Glomerular endothelial cell (primary cell): ENCODE measurements around the gene ABLIM2. TPM values are rescaled to one million over a fixed set of nuclear protein-coding genes. Genes with fewer than 3 reads are reported as not detected.

Experiments
- DNase-seq: peaks from one replicate; pipeline ENCODE4 v3.0.0-alpha.2; 2011; ENCODE audit warnings: low read depth, low spot score; ENCODE audit errors: extremely low read depth
- total RNA-seq: library from RNA; depleted of rRNA; stranded (reverse); fragments of >200 nt; gene quantifications from 2 replicates; pipeline ENCODE4 v1.2.3, GENCODE V29; 2015

Gene ABLIM2
- total RNA-seq, 1 donor from 2014 or later = 0.99 TPM

- no peak for DNase-seq
These were observed 18.2 kb upstream of the ABLIM2 start for GRCh38 chr4:8176547-8177399.

DNA sequence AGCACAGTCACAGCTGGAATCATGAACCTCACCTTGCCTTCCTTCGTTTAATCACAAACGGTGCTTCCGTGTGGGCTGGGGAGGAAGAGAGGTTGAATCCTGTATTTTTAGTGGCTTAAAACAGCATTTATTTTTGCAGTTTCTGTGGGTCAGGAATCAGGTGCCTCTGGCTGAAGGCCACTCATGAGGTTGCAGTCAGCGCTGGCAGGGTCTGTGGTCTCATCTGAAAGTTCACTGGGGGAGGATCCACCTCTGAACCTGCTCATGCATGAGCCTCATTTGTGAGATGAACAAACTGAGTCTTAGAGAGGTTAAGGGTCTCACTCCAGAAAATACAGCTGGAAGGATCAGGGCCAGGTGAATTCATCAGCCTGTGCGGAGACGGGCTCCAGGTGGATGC lies 17.1 kb upstream of the ABLIM2 start:
- DNase-seq = no peak

DNA sequence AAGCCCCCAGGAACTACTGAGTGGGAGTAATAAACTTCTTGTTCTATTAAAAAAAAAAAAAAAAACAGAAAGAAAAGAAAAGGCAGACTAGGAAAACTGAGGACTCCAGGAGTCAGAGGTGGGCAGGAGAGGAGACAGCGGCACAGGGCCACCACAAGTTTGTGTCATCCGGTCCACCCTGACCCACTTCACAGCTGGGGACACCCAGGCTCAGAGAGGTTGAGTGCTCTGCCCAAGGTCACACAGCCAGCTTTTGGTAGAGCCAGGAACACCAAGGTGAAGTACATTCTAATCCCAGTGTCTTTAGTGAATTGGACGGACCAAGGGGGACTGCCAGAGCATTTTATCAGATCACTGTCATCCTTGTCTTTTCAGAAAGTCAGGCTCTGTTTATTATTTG lies 16.4 kb upstream of the ABLIM2 start:
- no peak for DNase-seq

DNA sequence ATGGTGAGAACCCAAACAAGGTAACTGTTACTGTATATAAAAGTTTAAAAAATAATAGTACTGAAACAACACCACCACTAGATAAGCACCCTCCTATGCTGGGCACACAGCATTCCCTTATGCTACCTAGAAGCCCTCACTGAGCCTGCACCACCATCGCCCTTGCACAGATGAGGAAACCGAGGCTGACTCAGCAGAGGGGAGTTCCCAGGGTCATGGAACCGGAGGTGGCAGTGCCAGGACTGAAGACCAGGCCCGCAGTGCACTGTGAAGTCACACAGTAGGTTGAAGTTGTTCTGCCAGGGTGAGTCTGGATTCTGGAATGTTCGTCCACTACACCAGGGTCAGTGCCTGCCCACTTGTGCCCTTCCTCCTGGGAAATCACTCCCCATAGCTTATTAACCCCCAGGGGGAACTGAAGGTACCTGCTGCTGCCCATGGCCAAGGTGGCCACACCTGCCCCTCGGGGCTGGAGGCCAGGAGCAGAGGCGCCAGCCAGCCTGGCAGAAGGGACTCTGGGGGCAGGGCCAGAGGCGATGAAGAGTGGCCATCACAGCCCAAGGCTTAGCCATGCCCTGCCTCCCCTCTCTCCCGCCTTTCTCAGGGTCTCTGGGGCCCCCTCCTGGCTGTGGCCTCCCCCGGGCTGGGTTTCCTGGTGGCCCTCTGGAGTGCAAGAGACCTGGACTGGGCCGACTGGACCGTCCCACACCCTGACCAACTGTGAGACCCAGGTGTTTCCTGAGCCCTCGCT lies 15.1 kb upstream of the ABLIM2 start:
- no peak for DNase-seq

DNA sequence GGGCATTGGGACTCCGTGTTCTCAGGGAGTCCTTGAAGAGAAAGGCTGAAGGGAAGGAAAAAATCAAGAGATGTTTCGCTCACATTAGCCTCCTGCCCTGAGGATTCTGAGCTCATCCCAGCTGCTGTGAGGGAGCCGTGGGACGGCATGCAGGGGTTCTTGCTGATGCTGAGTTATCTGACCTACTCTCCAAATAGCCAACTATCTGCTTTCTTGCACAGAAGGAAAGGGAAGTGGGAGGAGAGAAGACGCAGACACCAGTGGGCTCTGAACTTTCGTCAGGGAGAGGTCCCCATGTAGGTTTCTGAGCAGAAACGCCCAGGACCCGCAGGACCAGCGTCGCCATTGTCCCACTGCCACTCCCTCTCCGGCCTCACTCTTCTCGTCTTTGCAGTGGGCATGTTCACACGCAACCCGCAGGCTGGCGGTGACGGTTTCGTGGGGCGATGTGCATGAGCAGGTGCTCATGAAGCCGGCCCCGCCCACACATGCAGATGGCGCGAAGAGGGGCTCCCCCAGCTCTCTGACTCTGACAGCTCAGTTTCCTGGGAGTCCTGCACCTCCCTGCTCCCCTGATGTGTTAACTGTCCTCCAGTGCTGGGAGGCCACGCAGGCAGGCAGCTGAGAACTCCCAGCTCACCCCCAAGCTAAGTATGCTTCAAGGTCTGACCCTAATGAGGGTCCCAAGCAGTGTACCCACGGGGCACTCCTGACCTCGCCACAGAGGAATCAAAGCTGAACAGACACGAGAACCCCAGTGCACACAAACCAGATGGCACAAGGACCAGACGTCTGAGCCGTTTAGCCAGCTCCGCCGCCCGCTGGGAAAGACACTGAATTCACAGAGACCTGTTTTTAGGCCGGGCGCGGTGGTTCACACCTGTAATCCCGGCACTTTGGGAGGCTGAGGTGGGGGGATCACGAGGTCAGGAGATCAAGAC lies 13.6 kb upstream of the ABLIM2 start:
- no peak for DNase-seq

GRCh38 chr4:8171266-8171665 lies 12.7 kb upstream of the ABLIM2 start:
- no peak for DNase-seq

DNA sequence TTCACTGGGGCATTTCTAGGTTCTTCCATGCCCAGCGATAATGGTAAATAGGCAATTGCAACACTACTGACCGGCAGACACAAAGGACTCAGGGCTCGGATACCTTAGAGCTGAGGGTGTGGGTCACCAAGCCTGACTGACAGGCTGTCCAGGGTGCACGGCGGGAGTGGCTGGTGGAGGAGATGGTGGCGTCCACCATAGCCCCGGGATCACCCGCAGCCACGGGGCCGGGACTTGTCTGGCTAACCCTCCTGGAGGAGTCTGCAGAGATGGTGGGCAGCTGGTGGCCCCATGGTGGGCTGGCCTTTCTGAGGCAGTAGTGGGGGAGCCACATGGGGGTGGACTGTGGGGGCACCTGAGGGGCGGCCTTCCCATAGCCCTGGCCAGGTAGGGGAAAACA lies 11.7 kb upstream of the ABLIM2 start:
- DNase-seq = no peak

DNA sequence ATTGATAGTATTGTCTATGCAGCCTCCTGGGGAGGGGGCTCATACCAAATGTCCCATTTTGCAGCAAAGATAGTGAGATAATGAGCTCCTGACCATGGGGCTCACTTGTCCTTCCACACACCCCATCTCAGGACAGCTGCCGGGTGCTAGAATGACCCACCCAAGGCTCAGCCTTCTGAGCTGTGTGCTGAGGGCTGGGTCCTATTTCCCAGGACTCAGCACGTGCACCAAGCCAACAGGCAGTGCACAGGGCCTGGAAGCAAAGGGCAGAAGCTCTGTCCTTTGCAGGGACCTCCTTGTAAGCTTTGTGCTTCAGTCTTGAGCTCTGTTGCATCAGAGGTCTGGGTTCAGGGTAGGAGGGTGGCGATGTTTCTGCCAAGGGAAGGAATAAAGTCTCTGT lies 11.2 kb upstream of the ABLIM2 start:
- DNase-seq = no peak

GRCh38 chr4:8168832-8169598 lies 10.4 kb upstream of the ABLIM2 start:
- no peak for DNase-seq

- DNase-seq = no peak
These were observed 9.6 kb upstream of the ABLIM2 start for GRCh38 chr4:8168232-8168631.

DNA sequence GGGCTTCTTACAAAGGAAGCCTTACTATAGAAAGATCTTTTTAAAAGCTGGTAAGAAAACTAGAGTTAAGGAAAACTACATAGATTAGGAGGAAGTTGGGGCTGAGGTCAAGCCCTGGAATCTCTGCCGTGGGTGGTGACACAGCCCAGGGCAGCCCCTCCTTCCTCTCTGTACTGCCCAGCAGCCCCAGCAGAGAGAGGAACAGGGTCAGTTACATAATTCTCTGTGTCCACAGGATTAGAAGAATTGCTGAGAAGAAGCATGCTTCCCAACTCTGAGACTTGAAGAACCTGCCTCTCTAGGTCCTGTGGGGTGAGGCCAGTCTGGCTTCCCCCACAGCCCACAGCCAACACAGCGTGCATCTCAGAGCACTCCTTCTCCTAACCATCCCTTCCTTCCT lies 9.2 kb upstream of the ABLIM2 start:
- DNase-seq = no peak

DNA sequence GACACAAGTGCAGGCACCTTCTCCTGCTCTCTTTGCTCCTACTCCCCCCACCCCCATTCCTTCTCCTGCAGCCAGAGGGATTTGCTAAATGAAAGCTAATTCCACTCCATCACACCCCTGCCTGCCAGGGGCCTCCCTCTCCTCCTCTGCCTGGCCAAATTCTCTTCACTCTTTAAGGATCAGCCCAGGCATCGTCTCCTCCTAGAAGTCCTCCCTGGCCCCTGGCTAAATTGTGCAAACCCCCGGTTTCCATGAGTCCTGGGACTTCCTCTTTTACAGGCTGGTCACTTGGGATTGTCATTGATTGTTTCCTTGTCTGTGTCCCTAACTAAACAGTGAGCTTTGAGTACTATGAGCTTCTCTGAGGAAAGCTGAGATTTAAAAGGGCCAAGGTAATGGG lies 8.7 kb upstream of the ABLIM2 start:
- no peak for DNase-seq

GRCh38 chr4:8165374-8165896 lies 6.8 kb upstream of the ABLIM2 start:
- DNase-seq = no peak

DNA sequence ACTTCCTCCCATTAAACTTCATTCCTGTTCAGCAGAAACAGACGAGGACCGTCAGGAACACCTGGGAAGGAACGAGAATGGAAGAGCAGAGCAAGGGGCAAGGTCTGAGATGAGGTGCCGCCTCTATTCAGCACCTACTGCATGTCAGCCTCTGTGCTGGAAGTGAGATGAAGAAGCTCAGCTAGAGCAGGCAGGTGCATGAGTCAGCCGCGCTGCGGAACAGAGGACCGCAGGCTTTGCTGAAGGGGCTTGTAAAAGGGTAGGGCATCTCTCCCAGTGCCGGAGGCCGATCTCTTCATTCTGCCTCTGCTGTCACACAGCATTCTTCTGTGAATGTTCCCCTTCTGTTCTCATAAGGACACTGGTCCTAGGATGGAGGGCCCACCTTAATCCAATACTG lies 6.1 kb upstream of the ABLIM2 start:
- DNase-seq = no peak

- no peak for DNase-seq
These were observed 5.6 kb upstream of the ABLIM2 start for GRCh38 chr4:8164194-8164565.

DNA sequence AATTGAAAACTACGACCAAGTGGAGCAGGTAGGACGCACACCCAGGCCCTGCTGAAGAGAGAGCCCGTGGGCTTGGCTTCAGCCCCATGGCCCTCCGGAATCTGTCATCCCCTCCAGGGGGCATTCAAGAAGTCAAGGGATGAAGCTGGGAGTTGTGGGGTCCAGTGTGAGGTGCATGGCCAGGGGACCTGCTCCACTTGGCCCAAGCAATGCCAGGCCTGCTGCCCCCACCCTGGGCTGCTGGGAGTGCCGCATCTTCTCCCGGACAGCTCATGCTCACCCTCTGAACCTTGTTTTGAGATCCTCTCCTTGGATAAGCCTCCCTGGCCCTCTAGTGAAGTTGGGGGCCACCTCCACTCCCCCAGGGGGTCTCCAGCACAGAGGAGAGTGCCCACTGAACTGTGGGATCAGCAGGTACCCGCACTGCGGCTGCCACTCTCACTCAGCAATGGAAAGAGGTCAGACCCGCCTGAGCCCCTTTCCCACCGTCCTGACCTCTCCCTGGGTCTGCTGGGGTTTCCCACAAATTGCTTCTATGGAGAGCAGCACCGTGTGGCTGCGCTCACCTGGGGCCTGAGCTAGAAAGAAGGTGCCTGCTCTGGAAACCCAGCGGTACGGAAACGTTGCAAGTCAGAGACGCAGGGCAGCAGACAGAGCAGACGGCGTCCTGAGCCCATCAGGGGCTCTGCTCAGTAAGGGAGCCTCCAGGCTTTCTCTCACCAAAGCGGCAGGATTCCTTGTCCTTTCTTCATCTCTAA lies 5.0 kb upstream of the ABLIM2 start:
- no peak for DNase-seq

DNA sequence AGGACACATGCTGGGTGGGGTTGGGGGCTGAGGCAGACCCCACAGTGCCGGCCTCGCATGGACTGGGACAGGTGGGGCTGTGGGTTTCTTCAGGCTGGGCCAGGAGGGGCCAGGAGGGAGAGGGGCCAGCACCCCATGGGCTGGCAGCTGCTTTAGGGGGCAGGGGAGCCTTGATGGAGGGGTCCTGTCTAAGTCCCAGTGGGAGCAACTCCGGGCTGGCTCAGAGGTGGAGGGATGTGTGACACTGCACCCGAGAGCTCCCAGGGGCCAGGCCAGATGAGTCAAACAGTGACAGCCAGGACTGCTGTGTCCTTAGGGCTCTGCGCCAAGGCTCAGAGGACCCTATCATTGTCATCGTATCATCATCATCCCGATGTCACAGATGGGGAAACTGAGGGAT lies 4.4 kb upstream of the ABLIM2 start:
- no peak for DNase-seq

DNA sequence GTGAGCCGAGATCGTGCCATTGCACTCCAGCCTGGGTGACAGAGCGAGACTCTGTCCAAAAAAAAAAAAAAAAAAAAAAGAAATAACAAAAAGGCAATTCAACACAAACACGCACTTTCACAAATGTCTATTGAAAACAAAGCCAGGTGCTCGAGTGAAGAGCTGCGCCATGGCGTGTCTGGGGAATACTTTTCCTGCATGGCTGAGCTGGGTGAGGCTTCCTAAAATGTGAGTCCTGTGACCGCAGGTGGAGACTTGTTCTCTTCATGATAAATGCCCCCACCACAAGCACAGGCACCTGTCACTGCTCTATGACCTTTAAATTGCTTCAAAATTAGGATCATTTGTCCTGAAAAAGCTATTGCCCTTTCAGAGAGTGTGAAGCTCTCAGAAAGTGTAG lies 4.0 kb upstream of the ABLIM2 start:
- no peak for DNase-seq

GRCh38 chr4:8160572-8160971 lies 2.0 kb upstream of the ABLIM2 start:
- DNase-seq = no peak

DNA sequence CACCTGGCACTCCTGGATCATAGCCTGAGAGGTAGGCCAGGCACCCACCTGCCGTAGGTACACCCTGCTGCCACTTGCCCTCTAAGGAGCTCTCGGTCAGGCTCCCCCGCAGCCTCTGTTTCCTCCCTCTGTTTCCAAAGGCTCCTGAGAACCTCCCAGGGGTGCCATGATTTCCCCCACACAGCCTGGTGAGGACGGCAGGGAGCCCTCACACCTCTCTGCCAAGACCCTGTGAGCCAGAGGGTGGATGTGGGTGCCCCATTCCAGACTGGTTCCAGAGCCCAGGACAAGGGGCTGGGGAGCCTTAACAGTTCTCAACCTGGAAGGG lies 1.6 kb upstream of the ABLIM2 start:
- no peak for DNase-seq
